ENCODE results near the gene KIAA0232.

GRCh38 chr4:6777636-6778281, 4.8 kb upstream of the KIAA0232 start:
- TF ChIP-seq GABPA (IDR thresholded peaks at IDR 0.05 in 1 of 2, conservative IDR thresholded peaks at IDR 0.05 in 1 of 2) (no peak), CTCF (IDR thresholded peaks at IDR 0.05; ENCODE audit: low read depth, low read length, missing input control) (no peak), ZBTB33 (IDR thresholded peaks at IDR 0.05) (no peak), TAF1 (conservative IDR thresholded peaks at IDR 0.05) (no peak), MAX (IDR thresholded peaks at IDR 0.05) (no peak), ATF3 (IDR thresholded peaks at IDR 0.05) (no peak), REST (IDR thresholded peaks at IDR 0.05) (no peak), YY1 (IDR thresholded peaks at IDR 0.05) (no peak), RAD21 (IDR thresholded peaks at IDR 0.05) (no peak), JUND (IDR thresholded peaks at IDR 0.05) (no peak), SP1 (IDR thresholded peaks at IDR 0.05) (no peak)
